Aorta (tissue), 5 donors: ENCODE data around the gene RANBP9. TPM values are rescaled to one million over a fixed set of nuclear protein-coding genes. Genes with fewer than 3 reads are reported as not detected.

Source experiments
- ATAC-seq: fragments of 200-7000 bp; cut with Tn5 transposase; one replicate; pipeline ENCODE4 v1.9.1; 2022; ENCODE audit warnings: moderate library complexity; ENCODE audit not compliant: low FRiP score
- DNase-seq, 2 donors: peaks; one replicate each; pipeline ENCODE4 v3.0.0-alpha.2; 2020
- H3K27ac ChIP-seq, 2 donors: one replicate each; pipeline ENCODE4 v1.5.1; 2013; ENCODE audit warnings: low read length in 2 of 2, mild to moderate bottlenecking in 2 of 2, moderate library complexity in 2 of 2, control low read depth in 1 of 2, inconsistent platforms in 1 of 2, low read depth in 1 of 2
- H3K27me3 ChIP-seq, 2 donors: one replicate each; pipeline ENCODE4 v1.6.1; 2013; ENCODE audit warnings: control low read depth in 1 of 2, low read length in 1 of 2, mild to moderate bottlenecking in 1 of 2, moderate library complexity in 1 of 2; ENCODE audit not compliant: insufficient read depth in 2 of 2, control insufficient read depth in 1 of 2
- H3K36me3 ChIP-seq, 2 donors: one replicate each; pipeline ENCODE4 v1.6.1; 2013; ENCODE audit warnings: control low read depth in 1 of 2, low read length in 1 of 2, mild to moderate bottlenecking in 1 of 2; ENCODE audit not compliant: insufficient read depth in 2 of 2, control insufficient read depth in 1 of 2
- H3K4me1 ChIP-seq, 2 donors: one replicate each; pipeline ENCODE4 v1.6.1; 2013; ENCODE audit warnings: low read length in 2 of 2, control low read depth in 1 of 2, mild to moderate bottlenecking in 1 of 2, moderate library complexity in 1 of 2; ENCODE audit not compliant: insufficient read depth in 2 of 2, control insufficient read depth in 1 of 2
- H3K4me3 ChIP-seq, 2 donors: one replicate each; pipeline ENCODE4 v1.5.1; 2013; ENCODE audit warnings: low read length in 2 of 2, control low read depth in 1 of 2, mild to moderate bottlenecking in 1 of 2
- H3K9me3 ChIP-seq: one replicate; pipeline ENCODE4 v1.6.1; 2013; ENCODE audit warnings: mild to moderate bottlenecking, low read length; ENCODE audit not compliant: control insufficient read depth
- WGBS, 2 donors: extraction: QIAGEN DNeasy Blood & Tissue Kit; methylation state at CpG; one replicate each; pipeline ENCODE4 v1.1.7; 2013; 5-methylcytosine and 5-hydroxymethylcytosine counted together
- intact Hi-C, 2 donors: fragments of 100-400 bp; cut with DNase I; formaldehyde crosslinking; loops; one replicate each; pipeline versions ENCODE4 v1.14.2 to v1.15.0; 2022
- polyA plus RNA-seq, 2 donors: library from polyadenylated mRNA; stranded (reverse); fragments of 200-250 nt; gene quantifications; one replicate each; pipeline ENCODE4 v1.2.3, GENCODE V29; 2013
- total RNA-seq, 2 donors: library from RNA; stranded (reverse); fragmentation: NEBNext Ultra II Directional; extraction: Animal tissue kit (Norgen Biotek cat#: 25700); gene quantifications; one replicate each; pipeline ENCODE4 v1.2.1, GENCODE V29; 2021
- donor health status: healthy with polysubstance abuse.
- donor health status: Bipolar disorder and iron deficiency.
- donor health status: DM: no; HTN: no; CAD: no.
- donor health status: DM: no; HTN: no; CAD: no.
- donor health status: DM: yes; HTN: yes; CAD: no.

Gene RANBP9
- total and polyA plus RNA-seq, 4 donors = 29.2 to 64.5 (median 42.1) TPM

GRCh38 chr6:13716955-13717295 is 5.3 kb upstream of the RANBP9 start:
- ATAC-seq = no peak
- Histone ChIP-seq H3K27me3 (no peaks in the 10 kb centered on the region), H3K4me1 (no peaks in the 10 kb centered on the region), H3K4me3 (no peak overlapping the region), H3K36me3 (no peaks in the 10 kb centered on the region), H3K9me3 (no peaks in the 10 kb centered on the region), H3K27ac (no peak overlapping the region)
- intact Hi-C loops = no loop called here
- 93 to 98% methylated on average over 18 to 22 of the region's 22 CpGs for WGBS, 2 donors
- no peak for DNase-seq

- H3K36me3 ChIP-seq = no peaks in the 10 kb centered on the region
- no peak overlapping the region for H3K4me3 ChIP-seq
- no peak for DNase-seq
- no peak for ATAC-seq
- H3K4me1 ChIP-seq = no peaks in the 10 kb centered on the region
- intact Hi-C loops = no loop called here
- H3K9me3 ChIP-seq = no peaks in the 10 kb centered on the region
- WGBS, 2 donors = 97 to 98% methylated on average over 31 to 39 of the region's 39 CpGs
- H3K27ac ChIP-seq = no peak overlapping the region
- no peaks in the 10 kb centered on the region for H3K27me3 ChIP-seq
These were observed 4.8 kb upstream of the RANBP9 start for GRCh38 chr6:13716225-13716954.

GRCh38 chr6:13715444-13715883 is 3.8 kb upstream of the RANBP9 start:
- H3K27ac ChIP-seq = no peak overlapping the region
- no peaks in the 10 kb centered on the region for H3K27me3 ChIP-seq
- DNase-seq = no peak
- no peak for ATAC-seq
- intact Hi-C loops = no loop called here
- H3K4me1 ChIP-seq = no peaks in the 10 kb centered on the region
- 87 to 93% methylated on average over 3 of the region's 3 CpGs for WGBS, 2 donors
- no peaks in the 10 kb centered on the region for H3K36me3 ChIP-seq
- H3K9me3 ChIP-seq = no peaks in the 10 kb centered on the region
- no peak overlapping the region for H3K4me3 ChIP-seq

GRCh38 chr6:13712599-13712898 is 914 bp upstream of the RANBP9 start:
- 0% methylated on average over 4 of the region's 4 CpGs for whole genome bisulfite sequencing, 2 donors
- Histone ChIP-seq H3K27me3 (no peaks in the 10 kb centered on the region), H3K4me1 (no peaks in the 10 kb centered on the region), H3K4me3 (peak overlapping the region; percentile 96 to 99), H3K36me3 (no peaks in the 10 kb centered on the region), H3K9me3 (no peaks in the 10 kb centered on the region), H3K27ac (peak overlapping the region; percentile 45 to 77)
- intact Hi-C loops = loop anchor here (2.0 to 5.0 kb wide), 6 partner anchors 48 to 300 kb away; partner anchors contain the start of genes MCUR1 (in 1 of the 2) and NOL7 (in 1 of the 2)
- DNase-seq (no peak), ATAC-seq (no peak)

GRCh38 chr6:13711324-13711732 is 307 bp downstream of the RANBP9 start:
- no peaks in the 10 kb centered on the region for H3K27me3 ChIP-seq
- H3K27ac ChIP-seq = peak overlapping the region; percentile 49 to 77
- intact Hi-C loops = loop anchor here (1.0 to 5.0 kb wide), 6 partner anchors 51 to 299 kb away; partner anchors contain the start of genes NOL7 (in 2 of the 2) and MCUR1 (in 1 of the 2)
- peak overlapping the region; percentile 96 to 99 for H3K4me3 ChIP-seq
- ATAC-seq (peak; percentile 47), DNase-seq (no peak)
- WGBS, 2 donors = 0% methylated on average over 30 to 62 of the region's 62 CpGs
- no peaks in the 10 kb centered on the region for H3K36me3 ChIP-seq
- no peaks in the 10 kb centered on the region for H3K9me3 ChIP-seq
- no peaks in the 10 kb centered on the region for H3K4me1 ChIP-seq

GRCh38 chr6:13710552-13711323 is 897 bp downstream of the RANBP9 start:
- WGBS, 2 donors = 0 to 1% methylated on average over 54 to 73 of the region's 73 CpGs
- H3K9me3 ChIP-seq = no peaks in the 10 kb centered on the region
- intact Hi-C loops = loop anchor here (1.0 to 5.0 kb wide), 6 partner anchors 52 to 298 kb away; partner anchors contain the start of genes NOL7 (in 2 of the 2) and MCUR1 (in 1 of the 2)

GRCh38 chr6:13709689-13710551 is 1.7 kb downstream of the RANBP9 start:
- ATAC-seq = no peak
- intact Hi-C loops = loop anchor here (5.0 kb wide), 5 partner anchors 52 to 298 kb away; partner anchors contain the start of genes MCUR1 (in 1 of the 2) and NOL7 (in 1 of the 2)
- no peaks in the 10 kb centered on the region for H3K27me3 ChIP-seq
- H3K36me3 ChIP-seq = no peaks in the 10 kb centered on the region
- H3K27ac ChIP-seq = peak overlapping the region; percentile 77 to 90
- no peaks in the 10 kb centered on the region for H3K4me1 ChIP-seq
- WGBS, 2 donors = 1% methylated on average over 10 of the region's 10 CpGs
- DNase-seq = no peak
- no peaks in the 10 kb centered on the region for H3K9me3 ChIP-seq
- H3K4me3 ChIP-seq = peak overlapping the region; percentile 96 to 99

More at GRCh38 chr6:13710552-13711323, 897 bp downstream of the RANBP9 start:
- no peaks in the 10 kb centered on the region for H3K27me3 ChIP-seq
- no peaks in the 10 kb centered on the region for H3K36me3 ChIP-seq
- ATAC-seq (peak; percentile 55), DNase-seq (peak; percentile 66 to 84)
- no peaks in the 10 kb centered on the region for H3K4me1 ChIP-seq
- peak overlapping the region; percentile 77 to 90 for H3K27ac ChIP-seq
- H3K4me3 ChIP-seq = peak overlapping the region; percentile 96 to 99

- H3K27ac ChIP-seq = peak overlapping the region in 1 of 2 donors; percentile 47
- no peaks in the 10 kb centered on the region for H3K27me3 ChIP-seq
- intact Hi-C loops = no loop called here
- no peaks in the 10 kb centered on the region for H3K36me3 ChIP-seq
- no peaks in the 10 kb centered on the region for H3K4me1 ChIP-seq
- peak overlapping the region; percentile 96 to 99 for H3K4me3 ChIP-seq
- WGBS, 2 donors = 1 to 3% methylated on average over 5 of the region's 5 CpGs
- H3K9me3 ChIP-seq = no peaks in the 10 kb centered on the region
- ATAC-seq (no peak), DNase-seq (no peak)
These were observed 2.9 kb downstream of the RANBP9 start for GRCh38 chr6:13708736-13709135.
